ENCODE results near the gene LGI4.

The LGI4 gene

DNA sequence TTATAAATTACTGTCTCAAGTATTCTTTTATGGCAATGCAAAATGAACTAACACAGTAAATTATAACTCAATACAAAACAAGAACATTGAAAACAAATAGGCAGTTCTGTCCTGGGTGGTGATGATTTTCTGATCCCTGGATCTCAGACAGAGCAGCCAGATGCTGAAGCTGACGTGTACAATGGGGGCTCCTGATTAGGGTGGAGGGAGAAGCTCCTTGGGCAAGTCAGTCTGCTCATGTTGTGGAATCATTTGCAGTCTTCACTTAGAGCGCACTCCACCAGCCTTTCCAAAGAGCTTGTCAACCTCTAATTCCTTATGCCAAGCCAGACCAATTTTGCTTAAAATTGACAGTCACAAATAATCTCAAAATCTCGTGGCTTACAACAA, 41.3 kb upstream of the LGI4 start:
- TF ChIP-seq, protein P1, sequence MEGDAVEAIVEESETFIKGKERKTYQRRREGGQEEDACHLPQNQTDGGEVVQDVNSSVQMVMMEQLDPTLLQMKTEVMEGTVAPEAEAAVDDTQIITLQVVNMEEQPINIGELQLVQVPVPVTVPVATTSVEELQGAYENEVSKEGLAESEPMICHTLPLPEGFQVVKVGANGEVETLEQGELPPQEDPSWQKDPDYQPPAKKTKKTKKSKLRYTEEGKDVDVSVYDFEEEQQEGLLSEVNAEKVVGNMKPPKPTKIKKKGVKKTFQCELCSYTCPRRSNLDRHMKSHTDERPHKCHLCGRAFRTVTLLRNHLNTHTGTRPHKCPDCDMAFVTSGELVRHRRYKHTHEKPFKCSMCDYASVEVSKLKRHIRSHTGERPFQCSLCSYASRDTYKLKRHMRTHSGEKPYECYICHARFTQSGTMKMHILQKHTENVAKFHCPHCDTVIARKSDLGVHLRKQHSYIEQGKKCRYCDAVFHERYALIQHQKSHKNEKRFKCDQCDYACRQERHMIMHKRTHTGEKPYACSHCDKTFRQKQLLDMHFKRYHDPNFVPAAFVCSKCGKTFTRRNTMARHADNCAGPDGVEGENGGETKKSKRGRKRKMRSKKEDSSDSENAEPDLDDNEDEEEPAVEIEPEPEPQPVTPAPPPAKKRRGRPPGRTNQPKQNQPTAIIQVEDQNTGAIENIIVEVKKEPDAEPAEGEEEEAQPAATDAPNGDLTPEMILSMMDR (conservative IDR thresholded peaks at IDR 0.05; ENCODE audit: low read depth, low read length): no peak
- DNase-seq (ENCODE audit: low read depth): no peak
- no peak overlapping the region for H3K4me3 ChIP-seq (ENCODE audit: low read length)

DNA sequence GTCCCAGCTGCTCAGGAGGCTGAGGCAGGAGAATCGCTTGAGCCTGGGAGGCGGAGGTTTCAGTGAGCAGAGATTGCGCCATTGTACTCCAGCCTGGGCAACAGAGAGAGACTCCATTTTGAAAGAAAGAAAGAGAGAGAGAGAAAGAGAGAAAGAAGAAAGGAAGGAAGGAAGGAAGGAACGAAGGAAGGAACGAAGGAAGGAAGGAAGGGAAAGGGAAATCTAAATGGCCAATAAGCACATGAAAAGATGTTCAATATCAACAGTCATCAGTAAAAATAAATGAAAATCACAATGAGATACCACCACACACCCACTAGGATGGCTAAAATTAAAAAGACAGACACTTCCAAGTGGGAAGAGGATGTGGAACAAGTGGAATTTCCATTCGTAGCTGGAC, 39.4 kb upstream of the LGI4 start:
- no peak for DNase-seq (ENCODE audit: low read depth)
- TF ChIP-seq, protein P1 (conservative IDR thresholded peaks at IDR 0.05; ENCODE audit: low read depth, low read length): no peak

DNA sequence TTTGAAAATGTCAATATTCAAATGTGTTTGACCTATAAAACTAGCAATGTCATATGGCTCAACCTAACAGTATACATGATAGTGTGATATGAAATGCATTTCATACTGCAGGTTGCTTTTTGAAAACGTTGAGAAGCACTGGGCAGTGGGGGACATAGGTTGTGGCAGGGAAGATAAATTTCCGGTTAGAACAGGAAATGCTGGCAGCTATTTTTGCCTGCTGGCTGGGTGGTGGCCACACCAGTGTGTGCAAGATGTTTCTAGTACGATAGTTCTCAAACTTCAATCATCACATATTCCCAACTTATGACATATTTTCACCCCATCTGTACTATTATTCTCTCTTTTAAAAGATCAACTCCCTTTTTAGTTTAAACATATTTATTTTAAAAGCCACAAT, 36.9 kb upstream of the LGI4 start:
- TF ChIP-seq, protein P1 (conservative IDR thresholded peaks at IDR 0.05; ENCODE audit: low read depth, low read length): no peak
- no peak for DNase-seq (ENCODE audit: low read depth)
- H3K4me3 ChIP-seq (ENCODE audit: low read length): no peak overlapping the region

More for the DNA sequence above, 39.4 kb upstream of the LGI4 start:
- no peak overlapping the region for H3K4me3 ChIP-seq (ENCODE audit: low read length)

DNA sequence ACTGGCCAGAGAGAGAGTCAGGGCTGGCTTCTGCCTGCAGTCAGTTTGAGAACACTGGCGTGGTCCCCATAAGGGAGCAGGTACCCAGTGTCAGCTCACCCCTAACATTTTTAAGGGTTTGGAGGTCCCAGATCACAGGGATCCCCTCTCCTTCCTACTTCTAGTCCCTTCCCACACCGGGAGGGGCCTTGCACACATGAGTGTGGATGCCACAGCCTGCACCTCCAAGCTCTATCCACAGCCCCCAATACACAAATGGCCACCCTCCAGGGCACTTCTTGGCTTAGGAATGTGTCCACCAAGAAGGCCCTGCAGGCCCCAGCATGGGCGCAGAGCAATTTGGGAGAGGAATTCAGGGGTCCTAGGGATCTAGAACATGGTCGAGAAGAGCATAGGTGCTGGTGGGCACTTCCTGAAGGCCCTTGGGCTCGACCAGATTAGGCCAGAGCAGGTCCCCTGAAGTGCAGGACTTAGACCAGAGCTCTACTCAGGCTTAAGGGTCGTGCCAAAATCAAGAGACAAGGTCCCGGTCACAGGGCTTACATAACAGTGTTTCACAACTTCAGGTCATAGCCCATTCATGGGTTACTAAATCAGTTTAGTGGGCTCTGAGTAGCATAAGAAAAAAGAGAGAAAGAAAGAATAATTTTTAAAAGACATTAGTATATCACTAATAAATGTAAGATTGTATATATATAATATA, 35.7 kb upstream of the LGI4 start:
- TF ChIP-seq, protein P1 (conservative IDR thresholded peaks at IDR 0.05; ENCODE audit: low read depth, low read length): no peak
- H3K4me3 ChIP-seq (ENCODE audit: low read length): no peak overlapping the region
- DNase-seq (ENCODE audit: low read depth): no peak

DNA sequence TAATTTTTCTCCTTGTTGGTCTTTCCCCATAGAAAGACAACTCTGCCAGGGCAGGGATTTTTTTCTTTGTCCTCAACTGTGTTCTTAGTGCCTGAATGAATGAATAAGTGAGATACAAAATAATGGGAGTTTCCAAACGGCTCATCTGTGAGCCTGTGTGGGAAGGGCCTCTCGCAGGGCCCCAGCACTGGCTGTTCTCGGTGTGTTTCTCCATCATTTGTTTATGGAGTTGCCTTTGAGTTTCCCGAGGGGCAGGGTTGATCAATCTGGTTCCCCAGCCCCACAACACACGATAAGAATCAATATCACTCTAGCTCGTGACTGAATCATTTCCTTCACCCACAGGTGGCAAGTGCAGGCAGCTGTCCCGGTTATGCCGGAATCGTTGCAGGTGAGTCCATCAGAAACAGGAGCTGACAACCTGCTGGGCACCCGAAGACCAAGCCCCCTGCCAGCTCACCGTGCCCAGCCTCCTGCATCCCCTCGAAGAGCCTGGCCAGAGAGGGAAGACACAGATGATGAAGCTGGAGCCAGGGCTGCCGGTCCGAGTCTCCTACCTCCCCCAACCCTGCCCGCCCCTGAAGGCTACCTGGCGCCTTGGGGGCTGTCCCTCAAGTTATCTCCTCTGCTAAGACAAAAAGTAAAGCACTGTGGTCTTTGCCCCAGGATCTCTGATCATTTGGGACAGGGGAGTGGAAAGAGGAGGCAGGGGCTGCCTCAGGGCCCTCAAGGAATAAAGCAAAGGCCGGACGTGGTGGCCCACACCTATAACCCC, 34.5 kb upstream of the LGI4 start:
- no peak overlapping the region for H3K4me3 ChIP-seq (ENCODE audit: low read length)
- DNase-seq (ENCODE audit: low read depth): no peak
- TF ChIP-seq, protein P1 (conservative IDR thresholded peaks at IDR 0.05; ENCODE audit: low read depth, low read length): no peak

DNA sequence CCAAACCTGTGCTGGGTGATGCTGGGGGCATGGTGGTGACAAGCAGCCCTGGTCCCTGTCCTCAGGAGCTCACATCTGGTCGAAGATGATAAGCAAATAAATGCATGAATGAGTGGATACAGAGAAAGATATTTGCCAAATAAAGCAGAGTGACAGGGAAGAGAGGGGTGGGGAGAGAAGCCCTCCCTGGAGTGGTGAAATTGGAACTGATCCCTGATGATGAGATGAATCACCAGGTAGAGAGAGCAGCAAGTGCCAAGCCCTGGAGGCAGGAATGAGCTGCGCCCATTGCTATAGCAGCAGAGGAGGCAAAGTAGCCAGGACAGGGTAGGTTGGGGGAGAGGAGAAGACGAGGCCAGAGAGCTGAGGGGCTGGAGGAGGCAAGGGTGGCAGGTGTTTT, 33.3 kb upstream of the LGI4 start:
- no peak for DNase-seq (ENCODE audit: low read depth)
- TF ChIP-seq, protein P1 (conservative IDR thresholded peaks at IDR 0.05; ENCODE audit: low read depth, low read length): no peak
- no peak overlapping the region for H3K4me3 ChIP-seq (ENCODE audit: low read length)
